Lower leg skin (tissue), 3 donors: ENCODE results near the gene STEAP3.

Experiments
- POLR2A ChIP-seq, 2 donors: fragments of 450-650 bp; IDR thresholded peaks; one replicate each; pipeline ENCODE4 v1.6.1; 2016 to 2017; ENCODE audit warnings: antibody characterized with exemption in 2 of 2, mild to moderate bottlenecking in 1 of 2, moderate library complexity in 1 of 2
- TF ChIP-seq, protein P1 (sequence below), 3 donors: fragments of 450-650 bp; IDR thresholded peaks; one replicate each; pipeline ENCODE4 v1.5.1; 2016; ENCODE audit warnings: antibody characterized with exemption in 3 of 3, mild to moderate bottlenecking in 3 of 3, moderate library complexity in 2 of 3

DNA sequence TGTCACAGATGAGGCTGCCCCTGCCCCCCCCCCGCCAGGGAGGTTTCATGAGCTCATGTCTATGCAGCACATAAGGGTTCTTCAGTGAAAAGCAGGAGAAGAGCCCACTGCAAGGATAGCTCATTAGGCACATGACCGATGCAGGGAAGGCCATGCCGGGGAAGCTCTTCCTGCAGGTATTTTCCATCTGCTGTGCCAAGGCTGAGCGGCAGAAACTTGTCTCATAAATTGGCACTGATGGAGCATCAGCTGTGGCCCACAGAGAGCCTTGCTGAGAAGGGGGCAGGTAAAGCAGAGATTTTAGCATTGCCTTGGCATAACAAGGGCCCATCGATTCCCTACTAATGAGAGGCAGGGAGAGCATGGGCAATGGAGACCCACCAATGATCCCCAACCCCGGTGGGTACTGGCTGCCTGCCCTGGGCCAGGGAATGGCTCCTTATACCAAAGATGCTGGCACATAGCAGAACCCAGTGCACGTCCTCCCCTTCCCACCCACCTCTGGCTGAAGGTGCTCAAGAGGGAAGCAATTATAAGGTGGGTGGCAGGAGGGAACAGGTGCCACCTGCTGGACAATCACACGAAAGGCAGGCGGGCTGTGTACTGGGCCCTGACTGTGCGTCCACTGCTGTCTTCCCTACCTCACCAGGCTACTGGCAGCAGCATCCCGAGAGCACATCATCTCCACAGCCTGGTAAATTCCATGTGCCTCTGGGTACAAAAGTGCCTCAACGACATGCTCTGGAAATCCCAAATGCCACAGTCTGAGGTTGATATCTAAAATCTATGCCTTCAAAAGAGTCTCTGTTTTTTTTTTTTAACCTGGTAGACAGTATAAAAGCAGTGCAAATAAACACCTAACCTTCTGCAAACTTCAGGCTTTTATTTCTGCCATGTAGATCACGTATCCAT is 41.4 kb downstream of the STEAP3 start:
- TF ChIP-seq POLR2A (IDR thresholded peaks at IDR 0.05): no peak
- TF ChIP-seq, protein P1, sequence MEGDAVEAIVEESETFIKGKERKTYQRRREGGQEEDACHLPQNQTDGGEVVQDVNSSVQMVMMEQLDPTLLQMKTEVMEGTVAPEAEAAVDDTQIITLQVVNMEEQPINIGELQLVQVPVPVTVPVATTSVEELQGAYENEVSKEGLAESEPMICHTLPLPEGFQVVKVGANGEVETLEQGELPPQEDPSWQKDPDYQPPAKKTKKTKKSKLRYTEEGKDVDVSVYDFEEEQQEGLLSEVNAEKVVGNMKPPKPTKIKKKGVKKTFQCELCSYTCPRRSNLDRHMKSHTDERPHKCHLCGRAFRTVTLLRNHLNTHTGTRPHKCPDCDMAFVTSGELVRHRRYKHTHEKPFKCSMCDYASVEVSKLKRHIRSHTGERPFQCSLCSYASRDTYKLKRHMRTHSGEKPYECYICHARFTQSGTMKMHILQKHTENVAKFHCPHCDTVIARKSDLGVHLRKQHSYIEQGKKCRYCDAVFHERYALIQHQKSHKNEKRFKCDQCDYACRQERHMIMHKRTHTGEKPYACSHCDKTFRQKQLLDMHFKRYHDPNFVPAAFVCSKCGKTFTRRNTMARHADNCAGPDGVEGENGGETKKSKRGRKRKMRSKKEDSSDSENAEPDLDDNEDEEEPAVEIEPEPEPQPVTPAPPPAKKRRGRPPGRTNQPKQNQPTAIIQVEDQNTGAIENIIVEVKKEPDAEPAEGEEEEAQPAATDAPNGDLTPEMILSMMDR (IDR thresholded peaks at IDR 0.05): no peak
